Stimulated activated CD4-positive, alpha-beta T cell treated with anti-CD3 and anti-CD28 coated beads, TNF-alpha, amount 100 ng/mL, for 48 hours (primary cell): Measurements from ENCODE around the gene SIGLEC10.
A peak's percentile ranks its signal among the peaks of the same experiment; 100 is the strongest.

Experiments used
- DNase-seq, 3 donors: peaks; one replicate each; pipeline ENCODE4 v3.0.0-alpha.2; 2020; ENCODE audit warnings: low read depth in 3 of 3

Gene SIGLEC10

GRCh38 chr19:51394050-51394836, 23.2 kb downstream of the SIGLEC10 start:
- DNase-seq, result peak; percentile 92 to 96 (median 93)

DNA sequence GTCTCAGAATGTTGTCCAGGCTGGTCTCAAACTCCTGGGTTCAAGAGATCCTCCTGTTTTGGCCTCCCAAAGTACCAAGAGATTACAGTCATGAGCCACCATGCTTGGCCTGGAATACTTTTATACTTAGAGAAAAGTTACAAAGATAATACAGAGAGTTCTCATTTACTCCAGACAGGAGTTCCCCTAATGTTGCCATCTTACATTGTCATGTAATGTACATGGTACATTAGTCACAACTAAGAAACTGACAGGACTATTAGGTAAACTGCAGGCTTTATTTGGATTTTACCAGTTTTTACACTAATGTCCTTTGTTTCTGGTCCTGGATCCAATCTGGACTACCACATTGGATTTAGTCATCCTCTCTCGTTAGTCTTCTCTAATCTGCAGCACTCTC, 24.7 kb downstream of the SIGLEC10 start:
- DNase-seq, result no peak

- no peak for DNase-seq
Observed at GRCh38 chr19:51391073-51391611, 26.3 kb downstream of the SIGLEC10 start.

DNA sequence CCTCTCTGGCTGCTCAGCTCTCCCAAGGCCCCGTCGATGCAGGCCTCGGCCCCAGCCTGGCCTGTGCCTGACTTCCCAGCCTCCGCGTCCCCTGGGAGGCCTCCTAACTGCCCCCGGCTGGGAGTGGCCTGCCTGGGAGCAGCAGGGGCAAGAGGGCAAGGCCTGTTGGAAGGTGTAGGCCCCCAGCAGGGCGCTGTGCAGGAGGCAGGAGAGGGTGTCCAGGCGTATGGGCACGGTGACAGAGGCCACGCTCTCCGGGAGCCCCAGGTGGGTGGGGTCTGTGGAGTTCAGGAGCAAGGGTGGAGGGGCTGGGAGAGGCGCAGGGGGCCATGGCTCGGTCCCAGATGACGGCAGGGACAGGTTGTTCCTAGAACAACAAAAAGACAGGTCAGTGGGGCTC, 28.3 kb downstream of the SIGLEC10 start:
- no peak for DNase-seq

DNA sequence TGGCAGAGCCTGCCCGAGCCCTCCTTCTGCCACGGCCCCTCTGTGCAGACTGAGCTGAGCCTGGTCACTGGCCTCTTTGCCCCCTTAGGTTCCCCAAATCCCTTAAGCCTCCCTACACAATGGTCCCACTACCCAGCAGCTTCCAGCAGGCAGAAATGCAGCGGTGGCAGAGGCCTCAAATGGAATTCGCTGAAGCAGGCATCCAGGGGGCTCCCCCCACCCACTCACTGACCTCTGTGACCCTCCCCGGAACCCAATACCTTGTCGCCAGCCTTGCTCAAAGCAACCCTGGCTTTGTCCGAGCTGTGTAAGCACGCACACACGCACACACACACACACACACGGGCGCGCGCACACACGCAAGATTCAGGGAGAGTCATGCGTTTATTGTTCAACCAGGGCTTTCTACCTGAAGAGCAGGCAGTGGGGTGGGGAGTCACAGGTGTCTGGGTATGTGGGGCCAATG, 29.5 kb downstream of the SIGLEC10 start, which contains the start of gene LIM2:
Gene LIM2 (minus strand): TSS at position 51 of the 466 bp plus-strand sequence. CDS start 531 bp downstream, outside the sequence.
- DNase-seq, result no peak

GRCh38 chr19:51386882-51387520, 30.4 kb downstream of the SIGLEC10 start:
- no peak for DNase-seq

DNA sequence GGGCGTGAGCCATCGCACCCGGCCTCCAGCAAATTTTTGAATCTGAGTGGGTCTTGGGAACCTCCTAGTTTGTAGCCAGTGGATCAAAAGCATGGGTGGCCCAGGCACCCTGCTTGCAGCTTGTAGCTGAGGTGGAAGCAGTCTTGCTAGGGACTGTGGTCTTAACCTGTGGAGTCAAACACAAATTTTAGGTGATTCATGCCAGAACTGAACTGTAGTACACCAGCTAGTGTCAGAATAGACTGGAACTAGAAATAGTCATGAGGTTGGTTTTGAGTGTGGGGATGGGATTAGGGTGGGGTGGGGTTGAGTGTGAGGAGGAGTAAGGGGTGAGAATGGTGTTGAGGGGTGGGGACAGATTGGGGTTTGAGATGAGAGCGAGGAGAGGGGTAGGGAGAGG, 35.4 kb downstream of the SIGLEC10 start:
- no peak for DNase-seq

- no peak for DNase-seq
Observed at GRCh38 chr19:51380379-51380778, 37.1 kb downstream of the SIGLEC10 start.

GRCh38 chr19:51377422-51377821, 40.0 kb downstream of the SIGLEC10 start:
- no peak for DNase-seq

DNA sequence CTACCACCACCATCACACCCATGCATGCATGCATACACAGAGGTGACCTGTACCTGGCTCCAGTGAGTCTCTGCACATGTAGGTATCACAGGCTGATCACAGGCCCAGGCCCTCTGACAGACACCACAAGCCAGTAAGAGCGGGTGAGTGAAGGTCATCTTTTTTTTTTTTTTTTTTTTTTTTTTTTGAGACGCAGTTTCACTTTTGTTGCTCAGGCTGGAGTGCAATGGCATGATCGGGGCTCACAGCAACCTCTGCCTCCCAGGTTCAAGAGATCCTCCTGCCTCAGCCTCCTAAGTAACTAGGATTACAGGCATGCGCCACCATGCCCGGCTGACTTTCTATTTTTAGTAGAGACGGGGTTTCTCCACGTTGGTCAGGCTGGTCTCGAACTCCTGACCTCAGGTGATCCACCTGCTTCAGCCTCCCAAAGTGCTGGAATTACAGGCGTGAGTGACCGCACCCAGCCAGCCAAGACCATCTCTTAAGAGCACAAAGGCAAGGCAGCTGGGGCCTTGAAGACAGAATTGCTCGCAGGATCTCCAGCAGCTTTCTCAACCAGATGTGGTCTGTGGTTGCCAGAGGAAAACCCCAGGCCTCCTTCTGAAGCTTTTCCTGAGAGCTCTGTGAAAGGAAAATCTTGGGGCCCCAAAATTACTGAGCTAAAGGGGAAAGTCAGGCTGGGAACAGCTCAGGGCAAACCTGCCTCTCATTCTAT, 41.8 kb downstream of the SIGLEC10 start:
- no peak for DNase-seq

GRCh38 chr19:51372649-51373504, 44.6 kb downstream of the SIGLEC10 start, which contains the start of gene NKG7:
Gene NKG7, minus strand, starts transcription at chr19:51372654. Its CDS starts 119 bp downstream, at chr19:51372535.
- DNase-seq, result peak; percentile 71 to 82 (median 79)

GRCh38 chr19:51372021-51372648, 45.3 kb downstream of the SIGLEC10 start:
- no peak for DNase-seq

DNA sequence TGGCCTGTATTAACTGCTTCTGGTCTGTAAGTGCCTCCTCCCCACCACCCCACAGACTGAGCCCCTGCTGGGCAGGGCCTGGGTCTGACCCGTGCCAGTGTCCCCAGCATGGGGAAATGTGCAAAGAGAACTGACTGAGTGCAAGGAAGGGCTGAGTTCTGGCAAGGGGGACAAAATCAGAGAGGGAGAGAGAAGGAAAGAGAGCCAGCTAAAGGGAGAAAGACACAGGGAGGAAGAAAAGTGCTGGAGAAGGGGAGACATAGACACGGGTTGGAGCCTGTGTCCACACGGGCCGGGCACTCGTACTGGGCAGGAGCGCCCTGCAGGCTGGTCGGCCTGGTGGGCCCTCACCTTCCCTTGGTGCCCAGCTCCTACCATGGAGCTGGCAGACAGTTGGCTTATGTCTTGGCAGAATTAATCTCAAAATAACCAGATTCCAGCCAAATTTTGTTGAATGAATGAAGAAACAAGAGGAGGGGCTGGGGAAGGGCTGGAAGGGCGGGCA, 46.2 kb downstream of the SIGLEC10 start:
- DNase-seq, result no peak

DNA sequence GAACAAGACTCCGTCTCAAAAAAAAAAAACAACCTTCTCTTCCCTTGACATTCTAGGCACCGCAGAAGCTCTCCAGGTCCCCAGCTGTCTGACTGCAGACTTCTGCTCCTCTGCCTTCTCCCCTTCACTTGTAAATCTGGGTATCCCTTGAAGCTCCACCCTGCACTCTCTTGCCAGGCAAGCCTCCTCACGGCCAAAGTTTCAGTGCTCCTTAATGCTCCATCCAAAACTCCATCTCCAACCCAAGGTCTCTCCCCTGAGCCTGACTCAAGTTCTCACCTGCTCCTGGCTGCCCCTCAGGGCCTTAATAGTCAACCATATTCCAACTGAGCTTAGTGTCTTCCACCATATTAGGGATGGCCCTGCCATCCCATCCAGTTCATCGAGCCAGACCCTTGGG, 47.2 kb downstream of the SIGLEC10 start:
- DNase-seq, result no peak

DNA sequence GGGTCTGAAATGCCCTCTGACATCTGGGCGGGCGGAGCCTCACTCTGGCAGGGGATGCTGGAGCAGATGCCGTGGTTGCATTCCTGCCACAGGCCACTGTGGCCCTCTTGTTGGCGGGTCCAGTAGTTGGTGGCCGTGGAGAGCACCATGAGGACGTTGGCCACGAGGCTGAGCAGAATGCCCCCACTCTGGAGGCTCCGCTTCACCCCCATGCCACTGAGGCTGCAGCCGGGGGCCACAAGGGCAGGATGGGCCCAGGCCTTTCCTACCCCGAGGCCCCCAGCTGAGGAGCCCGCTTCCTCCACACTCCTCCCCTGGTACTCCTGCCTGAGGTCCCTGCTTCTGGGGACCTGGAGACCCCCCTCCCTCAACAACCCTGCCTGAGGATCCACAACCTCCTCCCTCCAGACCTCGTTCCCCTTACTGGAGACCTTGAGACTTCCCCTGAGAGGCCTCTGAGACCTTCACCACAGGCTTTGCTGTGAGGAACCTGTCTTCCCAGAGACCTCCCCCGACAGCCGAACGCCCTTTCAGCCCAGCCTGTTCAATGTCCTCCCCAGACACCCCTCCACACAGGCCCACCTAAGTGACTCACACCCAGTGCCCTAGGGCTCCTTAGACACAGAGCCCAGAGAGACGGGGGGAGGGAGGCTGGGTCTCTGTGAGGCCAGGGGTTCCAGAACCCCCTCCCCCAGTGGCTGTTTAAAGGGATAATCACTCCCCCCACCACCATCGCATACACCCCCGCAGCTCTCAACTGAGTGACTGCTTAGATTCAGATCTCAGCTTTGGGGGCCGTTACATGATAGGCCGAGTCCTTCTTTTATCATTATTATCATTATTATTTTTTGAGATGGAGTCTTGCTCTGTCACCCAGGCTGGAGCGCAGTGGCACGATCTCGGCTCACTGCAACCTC, 48.8 kb downstream of the SIGLEC10 start, which contains the start of gene CLDND2:
Gene CLDND2 (minus strand): TSS at position 638 of the 917 bp plus-strand sequence. CDS start 426 bp downstream, at position 212.
- DNase-seq, result no peak

DNA sequence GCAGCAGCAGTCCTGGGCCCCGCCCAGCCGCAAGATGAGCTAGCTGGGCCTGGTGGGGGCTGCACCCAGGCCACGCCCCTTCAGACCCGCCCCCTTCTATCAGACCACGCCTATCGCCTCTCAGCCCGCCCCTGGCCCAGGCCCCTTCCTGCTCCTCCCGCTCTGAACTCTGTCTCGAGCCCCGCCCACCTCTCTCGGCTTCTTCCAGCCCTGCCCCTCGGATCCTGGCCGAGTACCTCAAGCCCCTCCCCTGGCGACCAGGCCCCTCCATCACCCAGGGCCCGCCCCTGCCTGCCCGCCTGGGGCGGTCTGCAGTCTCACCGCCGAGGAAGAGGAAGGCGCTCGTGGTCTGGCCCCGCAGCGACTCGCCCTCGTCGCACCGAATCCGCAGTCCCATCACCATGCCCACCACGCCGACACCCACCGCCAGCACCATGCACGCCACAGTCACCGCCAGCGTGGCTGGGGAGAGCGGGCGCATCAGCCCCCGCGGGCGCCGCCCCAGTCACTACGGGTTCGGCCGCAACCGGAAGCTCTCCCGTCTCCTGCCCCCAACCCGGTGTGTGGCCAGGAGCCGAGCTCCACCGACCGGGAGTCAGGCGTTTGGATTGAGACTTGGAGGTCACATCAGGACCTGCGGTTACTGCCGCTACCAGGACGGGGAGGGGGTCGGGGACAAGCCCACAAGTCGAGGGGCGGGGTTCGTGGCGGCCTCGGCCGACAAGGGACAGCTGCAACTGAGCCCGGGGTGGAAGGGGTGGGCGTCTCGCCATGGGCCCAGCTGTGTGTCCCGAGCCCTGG, 49.7 kb downstream of the SIGLEC10 start:
- peak; percentile 98 to 100 (median 99) for DNase-seq

- no peak for DNase-seq
Observed at GRCh38 chr19:51367255-51367564, 50.2 kb downstream of the SIGLEC10 start.
